ENCODE data around the gene CENPN. TPM values are rescaled to one million over a fixed set of nuclear protein-coding genes. Genes with fewer than 3 reads are reported as not detected.

CENPN gene
- total RNA-seq, 2 experiments from 2014 or later, result 8.7 to 9.7 TPM

DNA sequence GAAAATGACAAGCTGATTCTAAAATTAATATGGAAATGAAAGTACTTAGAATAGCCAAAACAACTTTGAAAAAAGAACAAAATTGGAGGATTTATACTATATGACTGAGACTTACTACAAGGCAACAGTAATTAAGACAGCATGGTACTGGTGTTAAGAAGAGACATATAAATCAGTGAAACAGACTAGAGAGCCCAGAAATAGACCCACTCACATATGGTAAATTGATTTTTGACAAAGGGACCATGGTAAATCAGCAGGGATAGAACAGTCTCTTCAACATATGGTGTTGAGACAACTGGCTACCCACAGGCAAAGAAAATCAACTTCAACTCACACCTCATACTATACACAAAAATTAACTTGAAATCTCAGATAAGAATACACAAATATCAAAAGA is 13.2 kb upstream of the CENPN start:
- TF ChIP-seq, protein P1, sequence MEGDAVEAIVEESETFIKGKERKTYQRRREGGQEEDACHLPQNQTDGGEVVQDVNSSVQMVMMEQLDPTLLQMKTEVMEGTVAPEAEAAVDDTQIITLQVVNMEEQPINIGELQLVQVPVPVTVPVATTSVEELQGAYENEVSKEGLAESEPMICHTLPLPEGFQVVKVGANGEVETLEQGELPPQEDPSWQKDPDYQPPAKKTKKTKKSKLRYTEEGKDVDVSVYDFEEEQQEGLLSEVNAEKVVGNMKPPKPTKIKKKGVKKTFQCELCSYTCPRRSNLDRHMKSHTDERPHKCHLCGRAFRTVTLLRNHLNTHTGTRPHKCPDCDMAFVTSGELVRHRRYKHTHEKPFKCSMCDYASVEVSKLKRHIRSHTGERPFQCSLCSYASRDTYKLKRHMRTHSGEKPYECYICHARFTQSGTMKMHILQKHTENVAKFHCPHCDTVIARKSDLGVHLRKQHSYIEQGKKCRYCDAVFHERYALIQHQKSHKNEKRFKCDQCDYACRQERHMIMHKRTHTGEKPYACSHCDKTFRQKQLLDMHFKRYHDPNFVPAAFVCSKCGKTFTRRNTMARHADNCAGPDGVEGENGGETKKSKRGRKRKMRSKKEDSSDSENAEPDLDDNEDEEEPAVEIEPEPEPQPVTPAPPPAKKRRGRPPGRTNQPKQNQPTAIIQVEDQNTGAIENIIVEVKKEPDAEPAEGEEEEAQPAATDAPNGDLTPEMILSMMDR (IDR thresholded peaks at IDR 0.05), result no peak
- intact Hi-C loops (cut with DNase I, micrococcal nuclease), result no loop called here
- DNase-seq (no peak), ATAC-seq (ENCODE audit: poor library complexity) (no peak)
- peaks cover 7% of the 10 kb centered on the region for H3K36me3 ChIP-seq (ENCODE audit: insufficient read depth, low read length)
- peaks cover 70% of the 10 kb centered on the region for H3K4me1 Mint-ChIP-seq (ENCODE audit: low read depth)
- peak overlapping the region; percentile 3 for H3K4me3 Mint-ChIP-seq
- H3K27me3 Mint-ChIP-seq, result no peaks in the 10 kb centered on the region
- no peaks in the 10 kb centered on the region for H3K9me3 Mint-ChIP-seq
- peaks cover 52% of the 10 kb centered on the region for H3K36me3 Mint-ChIP-seq (ENCODE audit: low read depth)
- H3K4me1 ChIP-seq (ENCODE audit: insufficient read depth, low read length), result peaks cover 4% of the 10 kb centered on the region
- ChIA-PET CTCF (interaction anchor here (1.7 kb wide), 1 partner anchor 11 kb away, joined by 5 read pairs; no protein-coding TSS in a partner anchor), POLR2A (interaction anchor here (0.7 to 1.4 kb wide), 2 partner anchors 13 kb away, joined by 3 to 5 read pairs; partner anchors contain the start of genes CENPN and CMC2)
- no peak overlapping the region for H3K27ac ChIP-seq (ENCODE audit: low read depth in 1 of 2, low read length in 2 of 2)
- no peaks in the 10 kb centered on the region for H3K9me3 ChIP-seq (ENCODE audit: control insufficient read depth in 1 of 2, insufficient read depth in 1 of 2, low read length in 2 of 2)
- H3K27ac Mint-ChIP-seq, result no peak overlapping the region
- H3K27me3 ChIP-seq (ENCODE audit: control insufficient read depth in 1 of 2, insufficient read depth in 2 of 2, low read length in 2 of 2), result no peaks in the 10 kb centered on the region
- H3K4me3 ChIP-seq (ENCODE audit: low read length), result no peak overlapping the region

DNA sequence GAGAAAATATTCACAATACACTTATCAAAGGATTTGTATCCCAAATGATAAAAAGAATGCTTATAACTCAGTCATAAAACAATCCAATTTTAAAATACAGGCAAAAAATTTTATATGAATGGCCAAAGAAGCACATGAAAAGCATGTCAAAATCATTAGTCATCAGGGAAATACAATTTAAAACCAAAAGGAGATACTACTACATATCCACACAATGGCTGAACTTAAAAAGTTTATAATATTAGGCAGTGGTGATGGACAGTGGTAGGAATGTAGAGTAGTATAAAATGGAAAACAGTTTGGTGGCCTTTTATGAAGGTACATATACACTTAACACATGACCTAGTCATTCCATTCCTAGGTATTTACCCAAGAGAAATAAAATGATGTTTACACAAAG is 12.6 kb upstream of the CENPN start:
- CTCF ChIA-PET, result no interaction called here
- H3K27me3 Mint-ChIP-seq, result no peaks in the 10 kb centered on the region
- peaks cover 7% of the 10 kb centered on the region for H3K36me3 ChIP-seq (ENCODE audit: insufficient read depth, low read length)
- peaks cover 4% of the 10 kb centered on the region for H3K4me1 ChIP-seq (ENCODE audit: insufficient read depth, low read length)
- H3K4me1 Mint-ChIP-seq (ENCODE audit: low read depth), result peaks cover 74% of the 10 kb centered on the region
- no peak overlapping the region for H3K27ac Mint-ChIP-seq
- no peaks in the 10 kb centered on the region for H3K9me3 Mint-ChIP-seq
- H3K27ac ChIP-seq (ENCODE audit: low read depth in 1 of 2, low read length in 2 of 2), result no peak overlapping the region
- no peak for DNase-seq
- peak overlapping the region; percentile 21 for H3K4me3 Mint-ChIP-seq
- H3K9me3 ChIP-seq (ENCODE audit: control insufficient read depth in 1 of 2, insufficient read depth in 1 of 2, low read length in 2 of 2), result no peaks in the 10 kb centered on the region
- intact Hi-C loops (cut with DNase I, micrococcal nuclease), result no loop called here
- no peak for ATAC-seq (ENCODE audit: poor library complexity)
- no peaks in the 10 kb centered on the region for H3K27me3 ChIP-seq (ENCODE audit: control insufficient read depth in 1 of 2, insufficient read depth in 2 of 2, low read length in 2 of 2)
- no peak overlapping the region for H3K4me3 ChIP-seq (ENCODE audit: low read length)
- TF ChIP-seq, protein P1 (IDR thresholded peaks at IDR 0.05), result no peak
- peaks cover 49% of the 10 kb centered on the region for H3K36me3 Mint-ChIP-seq (ENCODE audit: low read depth)
- POLR2A ChIA-PET, result interaction anchor here (0.7 kb wide), 1 partner anchor 13 kb away, joined by 3 read pairs; the partner anchor contains the start of gene CENPN

DNA sequence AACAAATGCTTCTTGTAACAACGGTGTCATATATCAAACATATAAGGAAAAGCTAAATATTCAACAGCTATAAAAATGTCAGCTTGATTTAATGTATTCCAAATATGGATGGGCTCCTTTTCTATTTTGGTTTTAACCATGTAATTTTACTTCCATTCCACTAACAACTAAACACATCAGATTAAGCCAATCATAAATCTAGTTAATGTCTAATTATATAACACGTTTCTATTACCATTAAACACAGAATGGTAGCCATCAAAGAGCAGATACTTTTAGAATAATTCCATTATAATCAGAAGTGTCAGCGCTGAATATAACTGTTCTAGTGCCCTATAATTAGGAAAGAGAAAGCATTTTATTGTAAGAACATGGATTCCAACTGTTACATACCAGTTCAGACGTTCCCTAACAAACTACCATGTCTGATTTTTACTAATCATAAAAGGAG is 10.3 kb upstream of the CENPN start:
- DNase-seq, result peak in 1 of 14 experiments; percentile 35
- H3K4me3 ChIP-seq (ENCODE audit: low read length), result peak overlapping the region; percentile 53

More for the DNA sequence above, 10.3 kb upstream of the CENPN start:
- Mint-ChIP-seq H3K9me3 (no peaks in the 10 kb centered on the region), H3K36me3 (ENCODE audit: low read depth) (peaks cover 33% of the 10 kb centered on the region), H3K27me3 (no peaks in the 10 kb centered on the region), H3K27ac (peak overlapping the region; percentile 94), H3K4me3 (peak overlapping the region; percentile 93), H3K4me1 (ENCODE audit: low read depth) (peaks cover 72% of the 10 kb centered on the region)
- ATAC-seq (ENCODE audit: poor library complexity), result peak; percentile 51
- ChIA-PET CTCF (interaction anchor here (1.6 kb wide), 1 partner anchor 39 kb away, joined by 5 read pairs; the partner anchor contains the start of gene ATMIN), POLR2A (interaction anchor here (1.1 to 2.5 kb wide), 2 partner anchors 10 to 39 kb away, joined by 4 to 33 read pairs; partner anchors contain the start of genes ATMIN, CENPN and CMC2)
- Histone ChIP-seq H3K27me3 (ENCODE audit: control insufficient read depth in 1 of 2, insufficient read depth in 2 of 2, low read length in 2 of 2) (no peaks in the 10 kb centered on the region), H3K9me3 (ENCODE audit: control insufficient read depth in 1 of 2, insufficient read depth in 1 of 2, low read length in 2 of 2) (no peaks in the 10 kb centered on the region), H3K36me3 (ENCODE audit: insufficient read depth, low read length) (no peaks in the 10 kb centered on the region), H3K27ac (ENCODE audit: low read depth in 1 of 2, low read length in 2 of 2) (peak overlapping the region; percentile 34 to 73), H3K4me1 (ENCODE audit: insufficient read depth, low read length) (peaks cover 4% of the 10 kb centered on the region)
- intact Hi-C loops (cut with DNase I, micrococcal nuclease), result no loop called here
- TF ChIP-seq, protein P1 (IDR thresholded peaks at IDR 0.05), result no peak

Measured in CD4-positive, alpha-beta T cell (primary cell).